Progenitor cell of endocrine pancreas (in vitro differentiated cells): Measurements from ENCODE around the gene CHRD. TPM values are rescaled to one million over a fixed set of nuclear protein-coding genes. Genes with fewer than 3 reads are reported as not detected.
A peak's percentile ranks its signal among the peaks of the same experiment; 100 is the strongest.
"Not testable (repeated sequence)": the region's sequence is repeated elsewhere in the genome, so short reads cannot be mapped to it uniquely, and the experiment has no call there.

Experiments
- DNase-seq: peaks from one replicate; pipeline ENCODE4 v3.0.0; 2021; ENCODE audit warnings: low spot score; ENCODE audit not compliant: unreplicated experiment
- H3K27ac Mint-ChIP-seq: 2 replicates; pipeline ENCODE4 v1.8.0; 2021; ENCODE audit warnings: mild to moderate bottlenecking, moderate library complexity, mixed read lengths
- H3K27me3 Mint-ChIP-seq: 2 replicates; pipeline ENCODE4 v1.8.0; 2021; ENCODE audit warnings: mixed read lengths
- H3K36me3 Mint-ChIP-seq: 2 replicates; pipeline ENCODE4 v1.8.0; 2022; ENCODE audit warnings: mixed read lengths; ENCODE audit not compliant: insufficient read depth
- H3K4me1 Mint-ChIP-seq: 2 replicates; pipeline ENCODE4 v1.8.0; 2021; ENCODE audit warnings: low read depth, mixed read lengths
- H3K4me3 Mint-ChIP-seq: 2 replicates; pipeline ENCODE4 v1.8.0; 2021; ENCODE audit warnings: low read depth, mild to moderate bottlenecking, moderate library complexity, mixed read lengths
- H3K9me3 Mint-ChIP-seq: 2 replicates; pipeline ENCODE4 v1.8.0; 2021; ENCODE audit warnings: low read depth, mixed read lengths
- CTCF ChIP-seq: fragments of 200-600 bp; sonication (generic); IDR thresholded peaks from one replicate; pipeline ENCODE4 v1.5.0; 2021; ENCODE audit warnings: antibody characterized with exemption, mild to moderate bottlenecking; ENCODE audit not compliant: unreplicated experiment
- total RNA-seq: library from RNA; stranded (reverse); gene quantifications from 2 replicates; pipeline ENCODE4 v1.2.1, GENCODE V29; 2021

The CHRD gene
- total RNA-seq, 1 donor from 2014 or later: 13.0 TPM

DNA sequence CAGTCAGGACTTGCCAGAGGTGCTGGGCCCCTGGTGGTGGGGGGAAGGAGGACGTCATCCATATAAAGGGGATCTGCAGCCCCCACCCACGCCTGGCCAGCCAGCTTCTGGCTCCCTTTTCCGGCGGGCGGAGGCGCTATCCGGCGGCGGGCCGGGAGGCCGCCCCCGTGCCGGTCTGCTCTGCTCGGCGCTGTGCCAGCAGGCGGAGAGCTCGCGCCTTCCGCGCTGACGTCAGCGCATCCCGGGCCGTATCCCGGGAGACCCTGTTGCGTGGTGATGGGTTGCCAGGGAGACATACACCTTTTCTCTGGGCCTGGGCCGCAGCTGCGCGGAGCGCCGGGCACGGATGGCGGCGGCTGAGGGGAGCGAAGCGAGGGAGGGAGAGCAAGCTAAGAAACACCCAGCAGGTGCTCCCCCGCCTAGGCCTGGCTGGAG, 41.3 kb upstream of the CHRD start:
- H3K4me1 Mint-ChIP-seq: peaks cover 15% of the 10 kb centered on the region
- TF ChIP-seq CTCF: peak; percentile 14
- no peak overlapping the region for H3K4me3 Mint-ChIP-seq
- H3K36me3 Mint-ChIP-seq: peaks cover 16% of the 10 kb centered on the region
- peak; percentile 28 for DNase-seq
- H3K27me3 Mint-ChIP-seq: peaks cover 15% of the 10 kb centered on the region
- H3K9me3 Mint-ChIP-seq: no peaks in the 10 kb centered on the region
- H3K27ac Mint-ChIP-seq: no peak overlapping the region

DNA sequence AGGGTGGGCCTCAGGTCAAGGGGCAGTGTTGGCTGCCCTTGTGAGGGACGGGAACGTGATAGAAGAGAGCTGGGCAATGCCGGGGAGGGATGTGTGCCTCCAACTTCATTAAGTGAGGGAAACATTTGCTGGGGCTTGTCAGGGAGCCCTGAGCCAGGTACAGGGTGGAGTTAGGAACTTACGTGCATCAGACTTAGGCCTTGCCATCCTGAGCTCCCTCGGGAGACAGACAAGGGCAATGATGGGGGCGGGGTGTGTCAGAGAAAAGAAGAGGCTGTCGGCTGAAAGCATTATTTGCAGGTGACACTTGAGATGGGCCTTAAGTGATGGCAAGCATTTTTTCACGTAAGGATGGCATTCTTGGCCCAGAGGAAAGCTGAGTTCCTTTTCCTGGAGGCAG, 40.9 kb upstream of the CHRD start:
- Mint-ChIP-seq H3K27ac (no peak overlapping the region), H3K4me1 (peaks cover 15% of the 10 kb centered on the region), H3K9me3 (no peaks in the 10 kb centered on the region), H3K36me3 (peaks cover 12% of the 10 kb centered on the region), H3K4me3 (no peak overlapping the region), H3K27me3 (peaks cover 15% of the 10 kb centered on the region)
- TF ChIP-seq CTCF: no peak
- no peak for DNase-seq

GRCh38 chr3:184339451-184340135, 40.3 kb upstream of the CHRD start:
- Mint-ChIP-seq H3K4me1 (peaks cover 15% of the 10 kb centered on the region), H3K27me3 (peaks cover 15% of the 10 kb centered on the region)
- not testable (repeated sequence) for H3K9me3 Mint-ChIP-seq, H3K27ac Mint-ChIP-seq, H3K36me3 Mint-ChIP-seq, H3K4me3 Mint-ChIP-seq, DNase-seq

GRCh38 chr3:184341925-184342324, 37.9 kb upstream of the CHRD start:
- Mint-ChIP-seq H3K27ac (no peak overlapping the region), H3K36me3 (peaks cover 14% of the 10 kb centered on the region), H3K9me3 (no peaks in the 10 kb centered on the region), H3K4me3 (no peak overlapping the region), H3K4me1 (peaks cover 13% of the 10 kb centered on the region), H3K27me3 (peaks cover 15% of the 10 kb centered on the region)
- DNase-seq: no peak
- no peak for TF ChIP-seq CTCF

DNA sequence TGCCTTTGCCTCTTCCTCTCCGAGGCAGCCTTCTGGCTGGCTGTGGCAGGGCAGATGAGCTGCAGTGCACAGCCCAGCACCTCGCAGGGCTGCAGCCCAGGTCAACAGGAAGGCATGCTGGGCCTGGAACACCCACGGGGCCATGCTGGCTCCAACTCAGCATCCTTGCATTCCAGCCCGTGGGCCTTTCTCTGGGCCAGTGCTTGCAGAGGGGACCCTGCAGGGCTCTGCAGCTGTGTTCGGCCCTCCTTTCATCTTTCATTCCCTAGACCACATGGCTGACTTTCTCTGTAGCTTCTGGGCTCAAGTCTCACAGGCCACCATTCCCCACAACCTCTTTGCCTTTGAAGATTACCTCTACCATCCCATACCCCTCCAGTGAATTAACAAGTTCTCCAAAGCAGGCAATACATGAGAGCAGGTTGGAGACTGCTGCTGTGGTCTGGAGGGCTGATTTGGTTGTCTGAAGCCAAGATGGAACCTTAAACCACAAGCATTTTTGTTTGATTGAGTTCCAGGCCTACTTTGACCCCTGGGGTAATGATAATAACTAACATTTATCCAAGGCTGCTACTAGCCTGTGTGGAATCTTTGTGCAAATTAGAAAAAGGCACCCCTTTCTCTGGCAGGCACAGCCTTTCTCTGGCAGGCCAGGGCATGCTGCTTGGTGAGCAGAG, 36.5 kb upstream of the CHRD start:
- H3K9me3 Mint-ChIP-seq: no peaks in the 10 kb centered on the region
- H3K4me3 Mint-ChIP-seq: no peak overlapping the region
- no peak for DNase-seq
- H3K27ac Mint-ChIP-seq: no peak overlapping the region
- peaks cover 7% of the 10 kb centered on the region for H3K4me1 Mint-ChIP-seq
- peaks cover 12% of the 10 kb centered on the region for H3K36me3 Mint-ChIP-seq
- TF ChIP-seq CTCF: no peak
- H3K27me3 Mint-ChIP-seq: peaks cover 11% of the 10 kb centered on the region
